Peyer's patch (tissue), 4 donors: ENCODE measurements around the gene CCR6. TPM values are rescaled to one million over a fixed set of nuclear protein-coding genes. Genes with fewer than 3 reads are reported as not detected.

Experiments
- DNase-seq, 3 donors: peaks; one replicate each; pipeline ENCODE4 v3.0.0-alpha.2; 2017 to 2019
- H3K27ac ChIP-seq, 4 donors: fragments of 200-600 bp; sonication (generic); one replicate each; pipeline ENCODE4 v1.5.1; 2016 to 2019
- H3K27me3 ChIP-seq, 2 donors: fragments of 200-600 bp; sonication (generic); one replicate each; pipeline ENCODE4 v1.5.1; 2019
- H3K36me3 ChIP-seq, 3 donors: fragments of 200-600 bp; sonication (generic); one replicate each; pipeline ENCODE4 v1.5.1; 2016 to 2019
- H3K4me1 ChIP-seq, 4 donors: fragments of 200-600 bp; sonication (generic); one replicate each; pipeline ENCODE4 v1.5.1; 2016 to 2019
- H3K4me3 ChIP-seq, 4 donors: fragments of 200-600 bp; sonication (generic); 1 replicate in 3 of 4; 2 replicates in 1 of 4; pipeline ENCODE4 v1.5.1; 2016 to 2019; ENCODE audit warnings: mild to moderate bottlenecking in 1 of 4
- H3K9me3 ChIP-seq, 4 donors: fragments of 200-600 bp; sonication (generic); one replicate each; pipeline ENCODE4 v1.5.1; 2016 to 2019; ENCODE audit warnings: mild to moderate bottlenecking in 1 of 4
- POLR2A ChIP-seq, 2 donors: fragments of 450-650 bp; IDR thresholded peaks; one replicate each; pipeline ENCODE4 v1.5.1; 2017; ENCODE audit warnings: antibody characterized with exemption in 2 of 2, mild to moderate bottlenecking in 2 of 2, moderate library complexity in 2 of 2
- total RNA-seq, 4 donors: library from RNA; depleted of rRNA; stranded (reverse); fragments of >200 nt; gene quantifications; one replicate each; pipeline ENCODE4 v1.1.0, GENCODE V29; 2016
- TF ChIP-seq, protein P1 (sequence below), 6 experiments: fragments of 450-650 bp in 4 of 6; fragments of 200-600 bp in 2 of 6; sonication (generic) in 1 of 6; IDR thresholded peaks; one replicate each; pipeline ENCODE4 v1.5.1; 2017 to 2019; ENCODE audit warnings: antibody characterized with exemption in 6 of 6, mild to moderate bottlenecking in 3 of 6, moderate library complexity in 1 of 6

CCR6 gene
- total RNA-seq, 4 donors from 2014 or later = 0.67 to 5.0 TPM; not detected in 2

DNA sequence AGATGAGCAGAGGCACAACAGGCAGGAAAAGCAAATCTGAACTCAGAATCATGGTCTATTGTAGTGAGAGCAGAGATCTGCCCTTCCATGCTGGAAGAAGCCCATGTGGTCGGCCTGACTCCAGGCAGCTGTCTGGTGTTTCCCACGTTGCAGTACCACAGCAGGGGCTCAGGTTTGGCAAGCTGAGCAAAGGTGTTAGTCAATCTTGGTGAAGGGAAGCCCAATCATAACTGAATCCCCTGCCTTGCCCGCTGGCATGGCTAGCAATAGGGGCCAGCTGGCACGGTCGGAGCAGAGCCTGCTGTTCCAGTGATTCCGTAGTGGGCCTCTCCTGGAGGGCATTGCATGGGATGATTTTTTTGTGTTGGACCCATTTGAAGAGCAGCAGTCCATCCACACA, 17.8 kb upstream of the CCR6 start:
- no peak for TF ChIP-seq POLR2A (IDR thresholded peaks at IDR 0.05)
- TF ChIP-seq, protein P1, sequence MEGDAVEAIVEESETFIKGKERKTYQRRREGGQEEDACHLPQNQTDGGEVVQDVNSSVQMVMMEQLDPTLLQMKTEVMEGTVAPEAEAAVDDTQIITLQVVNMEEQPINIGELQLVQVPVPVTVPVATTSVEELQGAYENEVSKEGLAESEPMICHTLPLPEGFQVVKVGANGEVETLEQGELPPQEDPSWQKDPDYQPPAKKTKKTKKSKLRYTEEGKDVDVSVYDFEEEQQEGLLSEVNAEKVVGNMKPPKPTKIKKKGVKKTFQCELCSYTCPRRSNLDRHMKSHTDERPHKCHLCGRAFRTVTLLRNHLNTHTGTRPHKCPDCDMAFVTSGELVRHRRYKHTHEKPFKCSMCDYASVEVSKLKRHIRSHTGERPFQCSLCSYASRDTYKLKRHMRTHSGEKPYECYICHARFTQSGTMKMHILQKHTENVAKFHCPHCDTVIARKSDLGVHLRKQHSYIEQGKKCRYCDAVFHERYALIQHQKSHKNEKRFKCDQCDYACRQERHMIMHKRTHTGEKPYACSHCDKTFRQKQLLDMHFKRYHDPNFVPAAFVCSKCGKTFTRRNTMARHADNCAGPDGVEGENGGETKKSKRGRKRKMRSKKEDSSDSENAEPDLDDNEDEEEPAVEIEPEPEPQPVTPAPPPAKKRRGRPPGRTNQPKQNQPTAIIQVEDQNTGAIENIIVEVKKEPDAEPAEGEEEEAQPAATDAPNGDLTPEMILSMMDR (IDR thresholded peaks at IDR 0.05) = no peak
- Histone ChIP-seq H3K4me1 (peaks cover 0 to 4% (median 2%) of the 10 kb centered on the region in 4 donors), H3K4me3 (no peak overlapping the region), H3K9me3 (no peaks in the 10 kb centered on the region), H3K36me3 (no peaks in the 10 kb centered on the region), H3K27me3 (no peaks in the 10 kb centered on the region), H3K27ac (no peak overlapping the region)
- DNase-seq = peak in 1 of 3 donors; percentile 40

DNA sequence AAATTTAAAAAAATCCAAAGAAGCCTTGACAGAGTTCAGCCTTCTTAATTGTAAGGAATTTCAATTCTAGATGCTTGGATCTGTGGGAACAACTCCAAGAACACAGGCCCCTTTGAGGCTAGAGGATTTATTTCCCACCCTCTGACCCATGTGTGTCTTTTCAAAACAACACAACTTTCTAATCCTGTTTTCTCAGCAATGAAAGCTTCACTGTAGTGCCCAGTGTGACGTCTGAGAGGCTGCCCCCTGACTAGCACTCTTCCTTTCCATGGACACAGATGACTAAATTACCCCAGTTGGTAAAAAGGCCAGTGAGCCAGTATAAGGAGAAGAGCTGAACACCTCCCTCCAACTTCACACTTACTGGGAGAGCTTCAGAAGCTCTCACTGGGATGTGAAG, 16.5 kb upstream of the CCR6 start:
- H3K36me3 ChIP-seq = no peaks in the 10 kb centered on the region
- H3K4me1 ChIP-seq = peaks cover 0 to 4% (median 2%) of the 10 kb centered on the region in 4 donors
- H3K27ac ChIP-seq = no peak overlapping the region
- H3K27me3 ChIP-seq = no peaks in the 10 kb centered on the region
- no peak for DNase-seq
- TF ChIP-seq, protein P1 (IDR thresholded peaks at IDR 0.05) = no peak
- TF ChIP-seq POLR2A (IDR thresholded peaks at IDR 0.05) = no peak
- H3K4me3 ChIP-seq = no peak overlapping the region
- no peaks in the 10 kb centered on the region for H3K9me3 ChIP-seq

DNA sequence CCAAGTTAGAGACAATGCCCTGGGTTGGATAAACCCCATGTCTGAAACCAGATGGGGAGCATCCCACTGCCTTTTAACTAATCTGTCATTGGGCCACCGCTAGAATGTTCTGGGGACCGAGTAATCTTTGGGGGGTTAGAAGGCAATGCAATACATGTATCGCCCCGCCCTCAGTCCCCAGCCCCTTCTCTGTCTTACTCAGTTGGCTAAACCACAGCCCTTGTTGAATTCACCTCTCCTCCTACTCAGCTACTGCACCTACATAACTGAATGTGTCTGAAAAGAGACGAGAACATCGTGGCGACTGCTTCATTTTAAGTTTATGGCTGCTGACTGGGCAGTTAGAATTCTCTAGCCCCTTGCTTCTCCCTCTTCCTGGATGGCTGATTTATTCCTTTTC, 15.1 kb upstream of the CCR6 start:
- TF ChIP-seq, protein P1 (IDR thresholded peaks at IDR 0.05) = no peak
- TF ChIP-seq POLR2A (IDR thresholded peaks at IDR 0.05) = no peak
- DNase-seq = peak in 1 of 3 donors; percentile 12

DNA sequence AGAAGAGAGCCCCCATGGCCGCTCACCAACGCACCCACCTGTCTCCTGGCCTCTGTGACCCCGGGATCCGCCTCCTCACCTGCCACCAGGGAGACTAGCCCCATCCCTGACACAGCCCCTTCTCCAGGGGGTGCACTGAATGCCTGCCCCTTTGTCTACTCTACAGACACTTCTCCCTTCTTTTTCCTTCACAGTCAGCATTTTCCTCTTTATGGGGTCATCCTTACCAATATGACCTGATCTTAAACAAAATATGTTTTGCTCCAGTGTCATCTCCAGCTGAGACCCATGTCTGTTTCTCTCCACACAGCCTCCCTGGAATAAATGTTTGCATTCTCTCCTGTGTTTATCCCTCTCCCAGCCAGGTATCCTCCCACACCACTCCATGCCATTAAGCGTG, 14.6 kb upstream of the CCR6 start:
- H3K36me3 ChIP-seq = no peaks in the 10 kb centered on the region
- TF ChIP-seq, protein P1 (IDR thresholded peaks at IDR 0.05) = no peak
- no peak for TF ChIP-seq POLR2A (IDR thresholded peaks at IDR 0.05)
- H3K9me3 ChIP-seq = no peaks in the 10 kb centered on the region
- no peak overlapping the region for H3K4me3 ChIP-seq
- peaks cover 0 to 8% (median 2%) of the 10 kb centered on the region in 4 donors for H3K4me1 ChIP-seq
- H3K27me3 ChIP-seq = no peaks in the 10 kb centered on the region
- peak in 1 of 3 donors; percentile 14 for DNase-seq
- no peak overlapping the region for H3K27ac ChIP-seq

More for the DNA sequence above, 15.1 kb upstream of the CCR6 start:
- no peaks in the 10 kb centered on the region for H3K9me3 ChIP-seq
- no peaks in the 10 kb centered on the region for H3K27me3 ChIP-seq
- H3K4me3 ChIP-seq = no peak overlapping the region
- no peak overlapping the region for H3K27ac ChIP-seq
- H3K36me3 ChIP-seq = no peaks in the 10 kb centered on the region
- H3K4me1 ChIP-seq = peaks cover 0 to 8% (median 2%) of the 10 kb centered on the region in 4 donors

DNA sequence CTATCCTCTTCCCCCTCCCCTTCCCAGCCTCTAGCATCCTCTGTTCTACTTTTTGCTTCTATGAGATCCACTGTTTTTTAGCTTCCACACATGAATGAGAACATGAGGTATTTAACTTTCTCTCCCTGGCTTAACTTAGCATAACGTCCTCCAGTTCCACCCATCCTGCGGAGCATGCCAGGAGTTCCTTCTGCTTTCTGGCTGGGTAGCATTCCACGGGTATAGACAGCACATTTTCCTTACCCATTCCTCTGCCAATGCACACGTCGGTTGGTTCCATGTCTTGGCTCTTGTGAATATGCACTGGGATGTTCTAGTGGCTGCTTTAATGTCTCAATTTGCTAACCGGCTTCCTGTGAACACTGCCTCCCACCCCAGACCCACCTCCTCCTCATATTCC, 13.2 kb upstream of the CCR6 start:
- TF ChIP-seq POLR2A (IDR thresholded peaks at IDR 0.05) = no peak
- Histone ChIP-seq H3K36me3 (no peaks in the 10 kb centered on the region), H3K4me3 (no peak overlapping the region), H3K9me3 (no peaks in the 10 kb centered on the region), H3K27ac (no peak overlapping the region), H3K27me3 (no peaks in the 10 kb centered on the region), H3K4me1 (peaks cover 0 to 7% (median 0%) of the 10 kb centered on the region in 4 donors)
- DNase-seq = peak in 1 of 3 donors; percentile 5

DNA sequence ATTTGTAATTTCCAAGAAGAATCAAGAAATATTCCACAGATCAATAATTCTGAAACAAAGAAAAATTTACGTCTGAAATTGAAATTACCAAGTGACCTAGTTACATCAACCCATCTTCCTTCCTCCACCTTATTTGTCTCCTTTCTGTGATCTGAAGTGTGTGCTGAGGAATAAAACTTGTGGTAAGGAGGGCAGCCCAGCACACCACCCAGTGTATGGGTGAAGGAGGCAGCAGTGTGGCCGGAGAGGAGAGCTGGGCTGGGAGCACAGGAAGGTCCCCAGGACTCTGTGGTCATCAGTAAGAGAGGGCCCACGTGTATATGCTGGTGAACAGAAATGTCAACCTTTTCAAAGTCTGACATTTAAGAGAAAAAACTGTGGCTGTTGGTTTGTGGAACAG, 11.3 kb upstream of the CCR6 start:
- peak overlapping the region in 2 of 4 donors; percentile 79 to 88 for H3K27ac ChIP-seq
- no peaks in the 10 kb centered on the region for H3K36me3 ChIP-seq
- DNase-seq = peak in 1 of 3 donors; percentile 44
- TF ChIP-seq, protein P1 (IDR thresholded peaks at IDR 0.05) = no peak
- TF ChIP-seq POLR2A (IDR thresholded peaks at IDR 0.05) = no peak
- H3K4me3 ChIP-seq = peak overlapping the region; percentile 2 to 30 (median 15)
- peaks cover 0 to 11% (median 4%) of the 10 kb centered on the region in 4 donors for H3K4me1 ChIP-seq
- H3K9me3 ChIP-seq = no peaks in the 10 kb centered on the region
- no peaks in the 10 kb centered on the region for H3K27me3 ChIP-seq
